GM12892 (cell line): Measurements from ENCODE around the gene AP4S1.

Source experiments
- POLR2A ChIP-seq: IDR thresholded peaks from 2 replicates; pipeline ENCODE4 v1.6.1; 2011; ENCODE audit warnings: low read depth, low read length, control low read depth
- POLR2AphosphoS5 ChIP-seq: IDR thresholded peaks from 2 replicates; pipeline ENCODE4 v1.6.1; 2011; ENCODE audit warnings: low read depth, low read length, control low read depth
- TAF1 ChIP-seq: IDR thresholded peaks from 2 replicates; pipeline ENCODE4 v1.6.1; 2011; ENCODE audit warnings: low read depth, mild to moderate bottlenecking, control low read depth, low read length, borderline replicate concordance

DNA sequence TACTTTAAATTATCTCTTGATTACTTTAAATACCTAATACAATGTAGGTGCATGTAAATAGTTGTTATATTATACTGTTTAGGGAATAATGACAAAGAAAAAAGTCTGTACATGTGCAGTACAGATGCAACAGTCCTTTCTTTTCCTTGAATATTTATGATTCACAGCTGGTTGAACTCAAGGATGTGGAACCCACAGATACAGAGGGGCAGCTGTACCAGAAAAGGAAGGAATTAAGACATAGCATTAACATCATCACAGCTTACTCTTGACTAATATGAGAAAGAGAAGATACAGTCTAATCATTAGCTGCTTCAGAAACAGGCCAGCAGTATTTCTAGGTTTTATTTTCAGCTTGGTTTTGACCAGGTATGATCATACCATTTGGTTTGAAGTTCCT is 34.7 kb upstream of the AP4S1 start:
- no peak for TF ChIP-seq POLR2A
- TF ChIP-seq POLR2AphosphoS5 = no peak
- no peak for TF ChIP-seq TAF1
